Uterus (tissue), 2 donors: ENCODE measurements around the gene FSTL3.

Experiments used
- POLR2A ChIP-seq, 2 donors: fragments of 450-650 bp; IDR thresholded peaks; one replicate each; pipeline ENCODE4 v1.6.1; 2016; ENCODE audit warnings: antibody characterized with exemption in 2 of 2, mild to moderate bottlenecking in 1 of 2, moderate library complexity in 1 of 2
- TF ChIP-seq, protein P1 (sequence below), 4 experiments: fragments of 200-600 bp in 2 of 4; fragments of 450-650 bp in 2 of 4; sonication (generic) in 2 of 4; IDR thresholded peaks; one replicate each; pipeline ENCODE4 v1.5.1; 2016 to 2019; ENCODE audit warnings: antibody characterized with exemption in 4 of 4, mild to moderate bottlenecking in 2 of 4, moderate library complexity in 1 of 4

DNA sequence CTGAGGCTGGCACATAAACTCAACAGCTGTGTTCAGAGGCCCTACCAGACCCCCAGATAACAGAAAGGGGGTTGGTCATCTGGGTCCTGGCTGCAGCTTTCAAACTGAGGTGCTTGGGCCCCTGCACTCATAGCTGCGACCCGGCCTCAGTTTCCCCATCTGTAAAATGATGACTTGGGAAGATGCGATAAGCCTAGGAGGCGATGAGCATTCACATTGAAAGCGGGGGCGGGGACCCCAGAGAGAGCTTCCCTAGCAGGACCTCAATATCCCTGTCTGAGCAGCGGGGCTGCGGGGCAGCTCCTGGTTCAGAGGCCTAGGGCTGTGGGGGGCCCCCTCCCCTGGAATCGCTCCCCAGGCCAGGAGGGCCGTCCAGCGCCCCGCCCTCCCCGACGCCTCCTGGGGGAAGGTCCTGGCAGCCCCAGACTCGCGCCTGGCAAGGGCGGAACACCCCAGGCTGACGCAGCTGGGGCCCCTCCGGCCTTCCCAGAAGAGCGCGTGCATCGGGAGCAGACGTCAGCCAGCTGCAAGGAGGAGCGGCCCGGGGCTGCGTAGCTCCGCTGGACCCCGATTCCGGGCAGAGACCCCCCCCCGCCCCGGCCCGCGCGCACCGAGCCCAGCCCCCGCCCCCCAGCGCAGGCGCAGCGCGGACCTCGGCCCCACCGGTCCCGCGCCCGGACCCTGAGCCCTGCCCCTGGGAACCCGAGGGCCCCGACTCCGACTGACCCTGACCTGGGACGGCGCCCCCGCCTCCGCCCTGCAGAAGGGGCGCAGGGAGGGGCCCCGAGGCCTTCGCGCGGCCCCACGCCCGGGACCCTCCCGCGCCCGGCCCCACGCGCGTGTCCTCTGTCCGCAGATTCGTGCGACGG is 3.5 kb downstream of the FSTL3 start:
- TF ChIP-seq, protein P1, sequence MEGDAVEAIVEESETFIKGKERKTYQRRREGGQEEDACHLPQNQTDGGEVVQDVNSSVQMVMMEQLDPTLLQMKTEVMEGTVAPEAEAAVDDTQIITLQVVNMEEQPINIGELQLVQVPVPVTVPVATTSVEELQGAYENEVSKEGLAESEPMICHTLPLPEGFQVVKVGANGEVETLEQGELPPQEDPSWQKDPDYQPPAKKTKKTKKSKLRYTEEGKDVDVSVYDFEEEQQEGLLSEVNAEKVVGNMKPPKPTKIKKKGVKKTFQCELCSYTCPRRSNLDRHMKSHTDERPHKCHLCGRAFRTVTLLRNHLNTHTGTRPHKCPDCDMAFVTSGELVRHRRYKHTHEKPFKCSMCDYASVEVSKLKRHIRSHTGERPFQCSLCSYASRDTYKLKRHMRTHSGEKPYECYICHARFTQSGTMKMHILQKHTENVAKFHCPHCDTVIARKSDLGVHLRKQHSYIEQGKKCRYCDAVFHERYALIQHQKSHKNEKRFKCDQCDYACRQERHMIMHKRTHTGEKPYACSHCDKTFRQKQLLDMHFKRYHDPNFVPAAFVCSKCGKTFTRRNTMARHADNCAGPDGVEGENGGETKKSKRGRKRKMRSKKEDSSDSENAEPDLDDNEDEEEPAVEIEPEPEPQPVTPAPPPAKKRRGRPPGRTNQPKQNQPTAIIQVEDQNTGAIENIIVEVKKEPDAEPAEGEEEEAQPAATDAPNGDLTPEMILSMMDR (IDR thresholded peaks at IDR 0.05): no peak
- TF ChIP-seq POLR2A (IDR thresholded peaks at IDR 0.05): no peak
